ENCODE results near the gene INTS6.

GRCh38 chr13:51417716-51418115 lies 35.1 kb downstream of the INTS6 start:
- no peak for TF ChIP-seq RFX5 (IDR thresholded peaks at IDR 0.05; ENCODE audit: low read depth, low read length)
- TF ChIP-seq, protein P1, sequence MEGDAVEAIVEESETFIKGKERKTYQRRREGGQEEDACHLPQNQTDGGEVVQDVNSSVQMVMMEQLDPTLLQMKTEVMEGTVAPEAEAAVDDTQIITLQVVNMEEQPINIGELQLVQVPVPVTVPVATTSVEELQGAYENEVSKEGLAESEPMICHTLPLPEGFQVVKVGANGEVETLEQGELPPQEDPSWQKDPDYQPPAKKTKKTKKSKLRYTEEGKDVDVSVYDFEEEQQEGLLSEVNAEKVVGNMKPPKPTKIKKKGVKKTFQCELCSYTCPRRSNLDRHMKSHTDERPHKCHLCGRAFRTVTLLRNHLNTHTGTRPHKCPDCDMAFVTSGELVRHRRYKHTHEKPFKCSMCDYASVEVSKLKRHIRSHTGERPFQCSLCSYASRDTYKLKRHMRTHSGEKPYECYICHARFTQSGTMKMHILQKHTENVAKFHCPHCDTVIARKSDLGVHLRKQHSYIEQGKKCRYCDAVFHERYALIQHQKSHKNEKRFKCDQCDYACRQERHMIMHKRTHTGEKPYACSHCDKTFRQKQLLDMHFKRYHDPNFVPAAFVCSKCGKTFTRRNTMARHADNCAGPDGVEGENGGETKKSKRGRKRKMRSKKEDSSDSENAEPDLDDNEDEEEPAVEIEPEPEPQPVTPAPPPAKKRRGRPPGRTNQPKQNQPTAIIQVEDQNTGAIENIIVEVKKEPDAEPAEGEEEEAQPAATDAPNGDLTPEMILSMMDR (conservative IDR thresholded peaks at IDR 0.05; ENCODE audit: low read depth, low read length): no peak
- no peak for TF ChIP-seq MXI1 (IDR thresholded peaks at IDR 0.05; ENCODE audit: borderline replicate concordance, low read depth, low read length)
- no peak for TF ChIP-seq BHLHE40 (IDR thresholded peaks at IDR 0.05; ENCODE audit: low read depth, low read length)
- TF ChIP-seq FOS (IDR thresholded peaks at IDR 0.05; ENCODE audit: low read depth, low read length): no peak
- TF ChIP-seq, protein P2, sequence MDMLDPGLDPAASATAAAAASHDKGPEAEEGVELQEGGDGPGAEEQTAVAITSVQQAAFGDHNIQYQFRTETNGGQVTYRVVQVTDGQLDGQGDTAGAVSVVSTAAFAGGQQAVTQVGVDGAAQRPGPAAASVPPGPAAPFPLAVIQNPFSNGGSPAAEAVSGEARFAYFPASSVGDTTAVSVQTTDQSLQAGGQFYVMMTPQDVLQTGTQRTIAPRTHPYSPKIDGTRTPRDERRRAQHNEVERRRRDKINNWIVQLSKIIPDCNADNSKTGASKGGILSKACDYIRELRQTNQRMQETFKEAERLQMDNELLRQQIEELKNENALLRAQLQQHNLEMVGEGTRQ (IDR thresholded peaks at IDR 0.05; ENCODE audit: low read depth, low read length): no peak
- TF ChIP-seq NFE2L2 (IDR thresholded peaks at IDR 0.05; ENCODE audit: low read depth, low read length): no peak
- no peak for TF ChIP-seq RCOR1 (IDR thresholded peaks at IDR 0.05; ENCODE audit: insufficient replicate concordance, low read length)
- no peak for TF ChIP-seq RAD21 (IDR thresholded peaks at IDR 0.05; ENCODE audit: low read length)
- TF ChIP-seq POLR2A (IDR thresholded peaks at IDR 0.05; ENCODE audit: low read depth, low read length): no peak
- no peak for TF ChIP-seq SMC3 (IDR thresholded peaks at IDR 0.05; ENCODE audit: low read depth, low read length)
